Thoracic aorta (tissue), 2 donors: ENCODE measurements around the gene SLC4A2. TPM values are rescaled to one million over a fixed set of nuclear protein-coding genes. Genes with fewer than 3 reads are reported as not detected.

ENCODE experiments used
- ATAC-seq: fragments of 150-250 bp; one replicate; pipeline ENCODE4 v1.8.0; 2017; ENCODE audit warnings: low read depth; ENCODE audit not compliant: insufficient number of reproducible peaks, low FRiP score
- DNase-seq: peaks from one replicate; pipeline ENCODE4 v3.0.0-alpha.2; 2020; ENCODE audit warnings: low spot score
- H3K27ac ChIP-seq, 2 donors: fragments of 200-600 bp; sonication (generic); 1 replicate in 1 of 2; 2 replicates in 1 of 2; pipeline ENCODE4 v1.5.1; 2016; ENCODE audit warnings: mild to moderate bottlenecking in 2 of 2, moderate library complexity in 2 of 2
- H3K27me3 ChIP-seq: fragments of 200-600 bp; sonication (generic); replicated peaks from 2 replicates; pipeline ENCODE4 v1.6.0; 2016; ENCODE audit warnings: mild to moderate bottlenecking; ENCODE audit not compliant: insufficient read depth
- H3K36me3 ChIP-seq: fragments of 200-600 bp; sonication (generic); one replicate; pipeline ENCODE4 v1.5.1; 2016
- H3K4me1 ChIP-seq, 2 donors: fragments of 200-600 bp; sonication (generic); 1 replicate in 1 of 2; 2 replicates in 1 of 2; pipeline versions ENCODE4 v1.5.1 to v1.6.0; 2016; ENCODE audit warnings: low read depth in 2 of 2, mild to moderate bottlenecking in 1 of 2; ENCODE audit not compliant: control insufficient read depth in 1 of 2
- H3K4me3 ChIP-seq: fragments of 200-600 bp; sonication (generic); 2 replicates; pipeline ENCODE4 v1.5.1; 2016; ENCODE audit warnings: mild to moderate bottlenecking
- H3K9me3 ChIP-seq: fragments of 200-600 bp; sonication (generic); 2 replicates; pipeline ENCODE4 v1.5.1; 2016
- total RNA-seq, 2 donors: library from RNA; depleted of rRNA; stranded (reverse); fragments of >200 nt; gene quantifications; one replicate each; pipeline versions ENCODE4 v1.1.0 to v1.2.3, GENCODE V29; 2016
- TF ChIP-seq, protein P1 (sequence below): fragments of 200-600 bp; sonication (generic); IDR thresholded peaks from one replicate; pipeline ENCODE4 v1.5.1; 2019; ENCODE audit warnings: antibody characterized with exemption

Gene SLC4A2
- total RNA-seq, 2 donors from 2014 or later = 89.1 to 119 TPM

DNA sequence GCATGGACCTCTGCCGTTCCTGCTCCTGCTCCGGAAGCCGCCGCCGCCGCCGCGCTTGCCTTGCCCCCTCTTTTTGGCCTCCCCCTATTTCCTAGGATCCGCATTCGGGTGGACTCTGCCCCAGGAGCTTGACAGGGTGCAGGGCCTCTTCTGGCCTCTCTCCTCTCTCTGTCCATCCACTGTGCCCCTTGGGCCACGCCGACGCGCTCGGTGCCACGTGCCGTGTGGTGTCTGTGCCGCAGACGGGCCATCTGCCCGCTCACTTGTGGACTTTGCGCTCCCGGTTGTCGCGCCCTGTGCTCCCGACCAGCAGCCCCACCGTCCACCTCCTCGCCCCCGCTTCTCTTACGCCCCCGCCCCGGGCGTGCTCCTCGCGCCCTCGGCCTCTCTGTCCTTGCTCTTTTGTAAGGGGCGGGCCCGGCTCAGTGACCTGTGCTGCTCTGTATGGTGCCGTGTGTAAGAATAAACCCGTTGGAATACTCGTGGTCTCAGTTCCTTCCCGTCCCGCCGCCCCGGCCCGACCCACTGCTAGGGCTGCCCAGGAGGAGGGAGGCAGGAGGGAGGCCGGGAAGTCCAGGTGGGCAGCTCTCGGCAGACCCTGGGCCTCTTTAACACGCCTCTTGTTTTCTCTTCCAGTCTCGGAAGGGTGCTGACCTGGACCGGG lies 63.9 kb downstream of the SLC4A2 start:
- no peak for DNase-seq
- H3K4me1 ChIP-seq = peaks cover 0 to 8% of the 10 kb centered on the region in 2 donors
- H3K9me3 ChIP-seq = no peaks in the 10 kb centered on the region
- no peak overlapping the region for H3K27ac ChIP-seq
- no peaks in the 10 kb centered on the region for H3K27me3 ChIP-seq
- no peak overlapping the region for H3K4me3 ChIP-seq
- ATAC-seq = no peak
- peaks cover 30% of the 10 kb centered on the region for H3K36me3 ChIP-seq
- TF ChIP-seq, protein P1, sequence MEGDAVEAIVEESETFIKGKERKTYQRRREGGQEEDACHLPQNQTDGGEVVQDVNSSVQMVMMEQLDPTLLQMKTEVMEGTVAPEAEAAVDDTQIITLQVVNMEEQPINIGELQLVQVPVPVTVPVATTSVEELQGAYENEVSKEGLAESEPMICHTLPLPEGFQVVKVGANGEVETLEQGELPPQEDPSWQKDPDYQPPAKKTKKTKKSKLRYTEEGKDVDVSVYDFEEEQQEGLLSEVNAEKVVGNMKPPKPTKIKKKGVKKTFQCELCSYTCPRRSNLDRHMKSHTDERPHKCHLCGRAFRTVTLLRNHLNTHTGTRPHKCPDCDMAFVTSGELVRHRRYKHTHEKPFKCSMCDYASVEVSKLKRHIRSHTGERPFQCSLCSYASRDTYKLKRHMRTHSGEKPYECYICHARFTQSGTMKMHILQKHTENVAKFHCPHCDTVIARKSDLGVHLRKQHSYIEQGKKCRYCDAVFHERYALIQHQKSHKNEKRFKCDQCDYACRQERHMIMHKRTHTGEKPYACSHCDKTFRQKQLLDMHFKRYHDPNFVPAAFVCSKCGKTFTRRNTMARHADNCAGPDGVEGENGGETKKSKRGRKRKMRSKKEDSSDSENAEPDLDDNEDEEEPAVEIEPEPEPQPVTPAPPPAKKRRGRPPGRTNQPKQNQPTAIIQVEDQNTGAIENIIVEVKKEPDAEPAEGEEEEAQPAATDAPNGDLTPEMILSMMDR = no peak

DNA sequence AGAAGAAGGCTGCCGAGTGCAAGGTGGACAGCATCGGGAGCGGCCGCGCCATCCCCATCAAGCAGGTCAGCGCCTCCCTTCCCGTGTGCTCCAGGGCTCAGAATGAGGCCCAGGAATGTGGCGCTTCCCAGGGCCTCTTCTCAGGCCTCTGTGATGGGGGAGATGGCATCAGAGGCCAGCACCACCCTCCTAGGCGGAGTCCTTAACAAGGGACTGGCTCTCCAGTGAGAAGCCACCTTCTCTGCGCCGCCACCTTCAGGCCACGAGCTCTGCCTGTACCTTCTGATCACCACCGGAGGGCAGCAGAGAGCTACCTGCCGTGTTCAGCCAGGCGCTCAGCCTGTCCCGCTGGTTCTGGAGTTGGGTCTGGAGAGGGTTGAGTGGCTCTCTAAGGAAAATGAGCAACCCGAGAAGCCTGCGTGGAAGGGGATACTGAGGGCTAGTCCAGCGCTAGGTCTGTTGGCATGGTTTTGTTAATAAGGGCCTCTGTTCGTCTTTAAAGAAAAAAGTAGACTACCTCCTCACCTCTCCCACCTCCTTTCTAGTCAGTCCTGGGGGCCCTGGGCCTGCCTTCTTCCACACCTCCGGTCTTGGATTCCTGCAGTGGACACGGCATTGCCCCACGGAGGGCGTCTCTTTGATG lies 64.6 kb downstream of the SLC4A2 start:
- H3K36me3 ChIP-seq = peaks cover 30% of the 10 kb centered on the region
- no peak overlapping the region for H3K27ac ChIP-seq

DNA sequence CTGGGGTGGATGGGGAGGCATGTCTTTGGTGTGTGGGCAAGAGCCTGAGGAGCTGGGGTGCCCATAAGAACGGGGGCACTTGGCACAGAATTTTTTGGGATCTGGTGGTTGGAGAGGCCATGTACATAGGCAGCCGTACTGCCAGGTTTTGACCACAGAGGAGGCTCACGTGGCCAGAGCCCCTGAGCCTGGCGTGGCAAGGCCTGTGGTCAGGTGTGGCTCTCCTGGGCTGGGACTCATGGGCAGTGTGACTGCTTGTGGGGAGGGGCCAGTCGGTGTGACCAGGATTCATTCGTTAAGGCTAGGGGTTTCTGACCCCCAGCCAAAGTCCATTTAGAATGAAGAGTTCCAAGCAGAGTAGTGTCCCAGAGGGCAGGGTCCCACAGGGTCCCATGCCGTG lies 65.1 kb downstream of the SLC4A2 start:
- Histone ChIP-seq H3K36me3 (peaks cover 24% of the 10 kb centered on the region), H3K4me1 (peaks cover 0 to 8% of the 10 kb centered on the region in 2 donors), H3K9me3 (no peaks in the 10 kb centered on the region), H3K4me3 (no peak overlapping the region), H3K27me3 (no peaks in the 10 kb centered on the region), H3K27ac (no peak overlapping the region)
- TF ChIP-seq, protein P1 = no peak
- no peak for ATAC-seq
- no peak for DNase-seq

More for the DNA sequence above, 64.6 kb downstream of the SLC4A2 start:
- TF ChIP-seq, protein P1 = peak; percentile 95
- H3K9me3 ChIP-seq = no peaks in the 10 kb centered on the region
- DNase-seq = no peak
- no peaks in the 10 kb centered on the region for H3K27me3 ChIP-seq
- peaks cover 0 to 8% of the 10 kb centered on the region in 2 donors for H3K4me1 ChIP-seq
- ATAC-seq = peak; percentile 56
- H3K4me3 ChIP-seq = no peak overlapping the region

DNA sequence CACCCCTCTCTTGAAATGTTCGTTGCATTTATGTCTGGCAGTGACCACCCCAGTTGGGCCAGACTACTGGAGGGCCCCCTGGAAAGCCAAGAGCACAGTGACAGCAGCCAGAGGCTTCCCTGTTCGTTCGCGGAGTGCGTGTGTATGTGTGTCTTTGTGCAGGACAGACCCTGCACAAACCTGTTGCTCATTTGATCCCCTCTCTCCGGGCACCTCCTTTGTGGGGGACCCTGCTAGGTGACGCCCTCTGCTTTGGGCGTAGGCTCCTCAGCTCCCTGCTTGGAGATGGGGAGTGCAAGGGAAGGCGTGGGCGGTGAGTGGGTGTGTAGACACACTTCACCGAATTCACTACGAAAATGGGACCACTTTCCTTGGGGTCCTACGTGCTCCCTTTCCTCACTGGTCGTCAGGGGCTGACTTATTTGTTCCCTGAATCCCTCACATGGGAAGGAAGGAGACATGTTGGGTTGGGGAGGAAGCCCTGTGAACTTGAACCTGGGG lies 65.6 kb downstream of the SLC4A2 start:
- H3K36me3 ChIP-seq = peaks cover 25% of the 10 kb centered on the region

DNA sequence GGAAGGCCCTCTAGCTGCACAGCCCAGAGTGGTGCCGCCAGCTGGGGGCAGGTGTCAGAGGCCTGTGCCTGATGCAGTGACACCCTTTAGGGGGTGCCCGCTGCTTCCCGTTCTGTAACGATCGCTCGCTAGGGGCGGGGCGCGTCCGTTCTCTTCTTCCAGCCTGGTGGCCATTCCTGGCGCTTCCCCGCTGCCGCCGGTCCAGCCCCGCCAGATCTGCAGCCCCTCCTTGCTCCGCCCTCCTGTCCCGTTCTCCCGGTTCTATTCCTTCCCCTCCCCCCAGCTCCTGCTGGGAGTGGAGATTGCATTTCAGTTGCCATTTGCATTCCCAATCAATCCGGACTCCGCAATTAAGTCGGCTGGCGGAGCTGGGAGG lies 66.1 kb downstream of the SLC4A2 start:
- no peak for ATAC-seq
- Histone ChIP-seq H3K36me3 (peaks cover 22% of the 10 kb centered on the region), H3K4me1 (peaks cover 0 to 8% of the 10 kb centered on the region in 2 donors)

More for the DNA sequence above, 65.6 kb downstream of the SLC4A2 start:
- no peak overlapping the region for H3K27ac ChIP-seq
- peak overlapping the region; percentile 72 for H3K4me3 ChIP-seq
- ATAC-seq = no peak
- H3K27me3 ChIP-seq = no peaks in the 10 kb centered on the region
- no peaks in the 10 kb centered on the region for H3K9me3 ChIP-seq
- TF ChIP-seq, protein P1 = no peak
- DNase-seq = no peak
- H3K4me1 ChIP-seq = peaks cover 0 to 8% of the 10 kb centered on the region in 2 donors

More for the DNA sequence above, 66.1 kb downstream of the SLC4A2 start:
- Histone ChIP-seq H3K27ac (no peak overlapping the region), H3K4me3 (peak overlapping the region; percentile 72), H3K9me3 (no peaks in the 10 kb centered on the region), H3K27me3 (no peaks in the 10 kb centered on the region)
- no peak for DNase-seq
- TF ChIP-seq, protein P1 = peak; percentile 21
